HCT116 (cell line): Measurements from ENCODE around the gene APBA2.

Experiments
- CEBPB ChIP-seq: IDR thresholded peaks from 2 replicates; pipeline ENCODE4 v1.6.1; 2012; ENCODE audit warnings: low read depth
- EGR1 ChIP-seq: IDR thresholded peaks from 2 replicates; pipeline ENCODE4 v1.6.1; 2012; ENCODE audit warnings: low read depth
- EZH2 ChIP-seq: fragments of 200-600 bp; sonication (generic); IDR thresholded peaks from 2 replicates; pipeline ENCODE4 v1.6.1; 2017; ENCODE audit warnings: antibody characterized with exemption, mixed run types
- EZH2phosphoT487 ChIP-seq: fragments of 200-600 bp; IDR thresholded peaks from 2 replicates; pipeline ENCODE4 v1.6.1; 2018; ENCODE audit warnings: antibody characterized with exemption, borderline replicate concordance
- JUND ChIP-seq: IDR thresholded peaks from 2 replicates; pipeline ENCODE4 v1.6.1; 2012
- POLR2AphosphoS5 ChIP-seq: IDR thresholded peaks from 2 replicates; pipeline ENCODE4 v1.6.1; 2011; ENCODE audit warnings: mild to moderate bottlenecking, low read depth, low read length, moderate library complexity
- SIN3A ChIP-seq: IDR thresholded peaks from 2 replicates; pipeline ENCODE4 v1.6.1; 2012; ENCODE audit warnings: low read depth
- YY1 ChIP-seq: IDR thresholded peaks from 2 replicates; pipeline ENCODE4 v1.6.1; 2011; ENCODE audit warnings: low read length, low read depth, moderate library complexity, mild to moderate bottlenecking; ENCODE audit not compliant: insufficient replicate concordance; ENCODE audit errors: extremely low read depth
- TF ChIP-seq, protein P1 (sequence below), 3 experiments: fragments of 200-600 bp in 1 of 3; sonication (generic) in 1 of 3; IDR thresholded peaks in 2 of 3; conservative IDR thresholded peaks in 1 of 3; 2 replicates each; pipeline ENCODE4 v1.5.1; 2012 to 2017; ENCODE audit warnings: low read depth in 2 of 3, low read length in 2 of 3, antibody characterized with exemption in 1 of 3, borderline replicate concordance in 1 of 3, control low read depth in 1 of 3, mild to moderate bottlenecking in 1 of 3, mixed read lengths in 1 of 3, mixed run types in 1 of 3, moderate library complexity in 1 of 3; ENCODE audit not compliant: insufficient read depth in 1 of 3

DNA sequence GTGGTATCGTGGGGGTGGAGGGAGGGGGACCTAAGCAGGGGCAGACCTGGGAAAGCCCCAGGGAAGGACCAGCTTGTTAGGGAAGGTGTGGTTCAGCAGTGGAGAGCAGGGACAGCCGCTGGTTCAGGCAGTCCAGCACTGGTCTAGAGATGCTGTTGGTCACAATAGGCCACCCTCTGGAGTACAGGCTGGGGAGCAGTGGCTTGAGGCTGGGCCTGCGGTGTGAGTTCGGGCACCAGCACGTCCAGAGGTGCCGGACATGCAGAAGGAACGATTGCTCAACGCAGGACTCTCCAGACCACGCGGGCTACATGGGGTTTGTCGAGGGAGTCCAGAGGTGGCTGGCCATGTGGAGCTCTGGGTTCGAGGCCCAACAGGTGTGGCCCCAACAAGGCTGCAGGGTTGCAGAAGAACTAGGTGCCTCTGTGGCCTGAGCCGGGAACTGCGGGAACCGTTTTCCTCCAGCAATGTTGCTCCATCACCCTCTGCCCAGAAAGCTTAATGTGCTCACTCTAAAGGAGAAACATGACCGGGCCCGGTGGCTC lies 143.9 kb downstream of the APBA2 start:
- TF ChIP-seq, protein P1, sequence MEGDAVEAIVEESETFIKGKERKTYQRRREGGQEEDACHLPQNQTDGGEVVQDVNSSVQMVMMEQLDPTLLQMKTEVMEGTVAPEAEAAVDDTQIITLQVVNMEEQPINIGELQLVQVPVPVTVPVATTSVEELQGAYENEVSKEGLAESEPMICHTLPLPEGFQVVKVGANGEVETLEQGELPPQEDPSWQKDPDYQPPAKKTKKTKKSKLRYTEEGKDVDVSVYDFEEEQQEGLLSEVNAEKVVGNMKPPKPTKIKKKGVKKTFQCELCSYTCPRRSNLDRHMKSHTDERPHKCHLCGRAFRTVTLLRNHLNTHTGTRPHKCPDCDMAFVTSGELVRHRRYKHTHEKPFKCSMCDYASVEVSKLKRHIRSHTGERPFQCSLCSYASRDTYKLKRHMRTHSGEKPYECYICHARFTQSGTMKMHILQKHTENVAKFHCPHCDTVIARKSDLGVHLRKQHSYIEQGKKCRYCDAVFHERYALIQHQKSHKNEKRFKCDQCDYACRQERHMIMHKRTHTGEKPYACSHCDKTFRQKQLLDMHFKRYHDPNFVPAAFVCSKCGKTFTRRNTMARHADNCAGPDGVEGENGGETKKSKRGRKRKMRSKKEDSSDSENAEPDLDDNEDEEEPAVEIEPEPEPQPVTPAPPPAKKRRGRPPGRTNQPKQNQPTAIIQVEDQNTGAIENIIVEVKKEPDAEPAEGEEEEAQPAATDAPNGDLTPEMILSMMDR (IDR thresholded peaks at IDR 0.05 in 2 of 3, conservative IDR thresholded peaks at IDR 0.05 in 1 of 3; ENCODE audit: borderline replicate concordance in 1 of 3, insufficient read depth in 1 of 3, low read depth in 2 of 3, low read length in 2 of 3), result no peak
- no peak for TF ChIP-seq YY1
- TF ChIP-seq EZH2phosphoT487, result no peak
- TF ChIP-seq CEBPB, result no peak
- TF ChIP-seq POLR2AphosphoS5, result no peak
- TF ChIP-seq JUND, result no peak
- no peak for TF ChIP-seq EZH2
- TF ChIP-seq SIN3A, result no peak
- no peak for TF ChIP-seq EGR1
